Breast epithelium (tissue), 4 donors: Measurements from ENCODE around the gene A2ML1. TPM values are rescaled to one million over a fixed set of nuclear protein-coding genes. Genes with fewer than 3 reads are reported as not detected.
"Not testable (repeated sequence)": the region's sequence is repeated elsewhere in the genome, so short reads cannot be mapped to it uniquely, and the experiment has no call there.

Source experiments
- DNase-seq, 2 donors: peaks; one replicate each; pipeline ENCODE4 v3.0.0-alpha.2; 2019; ENCODE audit warnings: low spot score in 2 of 2
- H3K27ac ChIP-seq, 2 donors: fragments of 200-600 bp; sonication (generic) in 1 of 2; one replicate each; pipeline ENCODE4 v1.5.1; 2016 to 2019; ENCODE audit warnings: mild to moderate bottlenecking in 1 of 2
- H3K27me3 ChIP-seq, 2 donors: fragments of 200-600 bp; sonication (generic) in 1 of 2; one replicate each; pipeline versions ENCODE4 v1.5.1 to v1.6.0; 2017 to 2019; ENCODE audit warnings: control low read depth in 1 of 2, mild to moderate bottlenecking in 1 of 2
- H3K36me3 ChIP-seq: fragments of 200-600 bp; one replicate; pipeline ENCODE4 v1.5.1; 2019
- H3K4me1 ChIP-seq, 2 donors: fragments of 200-600 bp; sonication (generic); one replicate each; pipeline ENCODE4 v1.5.1; 2016 to 2019; ENCODE audit warnings: control low read depth in 1 of 2
- H3K4me3 ChIP-seq, 3 donors: fragments of 200-600 bp; sonication (generic); 1 replicate in 2 of 3; 2 replicates in 1 of 3; pipeline ENCODE4 v1.5.1; 2016 to 2019; ENCODE audit warnings: mild to moderate bottlenecking in 3 of 3, moderate library complexity in 2 of 3
- H3K9me3 ChIP-seq, 2 donors: fragments of 200-600 bp; sonication (generic) in 1 of 2; one replicate each; pipeline ENCODE4 v1.5.1; 2016 to 2019; ENCODE audit warnings: control low read depth in 1 of 2
- CTCF ChIP-seq, 3 donors: fragments of 450-650 bp; IDR thresholded peaks; one replicate each; pipeline ENCODE4 v1.5.1; 2016 to 2017; ENCODE audit warnings: antibody characterized with exemption in 3 of 3, mild to moderate bottlenecking in 3 of 3, moderate library complexity in 3 of 3
- POLR2A ChIP-seq: fragments of 450-650 bp; IDR thresholded peaks from one replicate; pipeline ENCODE4 v1.6.1; 2016; ENCODE audit warnings: antibody characterized with exemption, mild to moderate bottlenecking, moderate library complexity
- POLR2AphosphoS5 ChIP-seq, 3 donors: sonication (generic); formaldehyde crosslinking; IDR thresholded peaks; one replicate each; pipeline ENCODE4 v1.6.1; 2017; ENCODE audit warnings: antibody characterized with exemption in 3 of 3
- intact Hi-C: fragments of 100-400 bp; cut with DNase I; formaldehyde crosslinking; loops from one replicate; pipeline ENCODE4 v1.15.1; 2023; ENCODE audit warnings: low total_unique reads
- total RNA-seq, 3 donors: library from RNA; depleted of rRNA; stranded (reverse); fragments of >200 nt; gene quantifications; one replicate each; pipeline ENCODE4 v1.1.0, GENCODE V29; 2016

The A2ML1 gene
- total RNA-seq, 3 donors from 2014 or later: 0.33 to 1.2 TPM; not detected in 1

DNA sequence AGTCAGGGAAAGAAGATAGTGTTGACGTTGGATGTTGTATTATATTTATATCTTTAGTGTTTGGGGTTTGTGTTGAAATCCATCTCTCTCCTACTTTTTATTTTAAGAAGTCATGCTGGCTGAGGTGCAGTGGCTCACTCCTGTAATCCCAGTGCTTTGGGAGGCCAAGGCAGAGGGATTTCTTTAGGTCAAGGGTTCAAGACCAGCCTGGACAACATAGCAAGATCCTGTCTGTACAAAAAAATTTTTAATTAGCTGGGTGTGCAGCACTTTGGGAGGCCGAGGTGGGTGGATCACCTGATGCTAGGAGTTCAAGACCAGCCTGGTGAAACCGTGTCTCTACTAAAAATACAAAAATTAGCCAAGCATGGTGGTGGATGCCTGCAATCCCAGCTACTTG lies 23.9 kb downstream of the A2ML1 start:
- TF ChIP-seq CTCF (IDR thresholded peaks at IDR 0.05) (no peak), POLR2AphosphoS5 (IDR thresholded peaks at IDR 0.05) (no peak)
- Histone ChIP-seq H3K9me3 (no peaks in the 10 kb centered on the region), H3K36me3 (no peaks in the 10 kb centered on the region), H3K4me3 (no peak overlapping the region), H3K27me3 (no peaks in the 10 kb centered on the region), H3K27ac (no peak overlapping the region), H3K4me1 (no peaks in the 10 kb centered on the region)
- intact Hi-C loops: loop anchor here (2.0 kb wide), 1 partner anchor 16 kb away; no protein-coding TSS in a partner anchor
- no peak for DNase-seq

DNA sequence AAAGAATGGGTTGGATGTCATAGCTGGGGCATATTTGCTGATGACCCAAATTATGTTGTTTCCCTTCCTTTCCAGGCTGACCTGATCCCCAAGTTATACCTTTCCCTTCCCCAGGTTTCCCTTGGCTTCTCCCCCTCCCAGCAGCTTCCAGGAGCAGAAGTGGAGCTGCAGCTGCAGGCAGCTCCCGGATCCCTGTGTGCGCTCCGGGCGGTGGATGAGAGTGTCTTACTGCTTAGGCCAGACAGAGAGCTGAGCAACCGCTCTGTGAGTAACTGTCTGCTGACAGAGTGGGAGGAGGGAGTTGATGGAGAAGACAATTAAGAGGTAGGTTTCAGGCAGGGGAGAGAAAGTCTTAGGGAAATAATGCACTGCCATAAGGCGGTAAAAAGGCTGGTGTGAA lies 25.0 kb downstream of the A2ML1 start:
- no peak overlapping the region for H3K4me3 ChIP-seq
- TF ChIP-seq POLR2AphosphoS5 (IDR thresholded peaks at IDR 0.05) (no peak), POLR2A (no peak), CTCF (IDR thresholded peaks at IDR 0.05) (no peak)
- DNase-seq: no peak
- no peaks in the 10 kb centered on the region for H3K9me3 ChIP-seq
- no peaks in the 10 kb centered on the region for H3K36me3 ChIP-seq
- intact Hi-C loops: loop anchor here (2.0 kb wide), 1 partner anchor 15 kb away; no protein-coding TSS in a partner anchor
- H3K27me3 ChIP-seq: no peaks in the 10 kb centered on the region
- H3K27ac ChIP-seq: no peak overlapping the region
- no peaks in the 10 kb centered on the region for H3K4me1 ChIP-seq

DNA sequence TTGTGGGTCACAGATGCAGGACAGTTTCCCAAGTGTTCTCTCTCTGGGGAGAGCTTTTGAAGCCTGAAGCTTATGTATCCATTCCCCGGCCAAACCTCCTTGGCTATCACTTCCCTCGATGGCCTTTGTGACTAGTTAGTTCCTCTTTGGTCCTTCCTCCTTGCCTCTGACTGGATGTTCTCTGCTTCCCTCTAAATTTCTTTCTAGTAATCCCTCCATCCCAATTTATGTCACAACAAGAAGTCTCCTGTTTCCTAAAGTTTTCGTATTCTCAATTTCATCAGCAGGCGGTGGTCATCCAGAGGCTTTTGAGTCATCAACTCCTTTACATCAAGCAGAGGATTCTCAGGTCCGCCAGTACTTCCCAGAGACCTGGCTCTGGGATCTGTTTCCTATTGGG lies 27.5 kb downstream of the A2ML1 start:
- H3K36me3 ChIP-seq: no peaks in the 10 kb centered on the region
- H3K4me1 ChIP-seq: no peaks in the 10 kb centered on the region
- no peak overlapping the region for H3K27ac ChIP-seq
- H3K4me3 ChIP-seq: no peak overlapping the region
- no peaks in the 10 kb centered on the region for H3K9me3 ChIP-seq
- no peak for TF ChIP-seq POLR2AphosphoS5 (IDR thresholded peaks at IDR 0.05)
- no peak for TF ChIP-seq POLR2A
- no peak for TF ChIP-seq CTCF (IDR thresholded peaks at IDR 0.05)
- H3K27me3 ChIP-seq: no peaks in the 10 kb centered on the region
- intact Hi-C loops: no loop called here
- no peak for DNase-seq

GRCh38 chr12:8852119-8852518 lies 29.7 kb downstream of the A2ML1 start:
- Histone ChIP-seq H3K4me1 (no peaks in the 10 kb centered on the region), H3K4me3 (no peak overlapping the region), H3K27me3 (no peaks in the 10 kb centered on the region), H3K9me3 (no peaks in the 10 kb centered on the region), H3K36me3 (no peaks in the 10 kb centered on the region), H3K27ac (no peak overlapping the region)
- intact Hi-C loops: no loop called here
- TF ChIP-seq POLR2AphosphoS5 (IDR thresholded peaks at IDR 0.05) (no peak), CTCF (IDR thresholded peaks at IDR 0.05) (no peak), POLR2A (no peak)
- DNase-seq: no peak

DNA sequence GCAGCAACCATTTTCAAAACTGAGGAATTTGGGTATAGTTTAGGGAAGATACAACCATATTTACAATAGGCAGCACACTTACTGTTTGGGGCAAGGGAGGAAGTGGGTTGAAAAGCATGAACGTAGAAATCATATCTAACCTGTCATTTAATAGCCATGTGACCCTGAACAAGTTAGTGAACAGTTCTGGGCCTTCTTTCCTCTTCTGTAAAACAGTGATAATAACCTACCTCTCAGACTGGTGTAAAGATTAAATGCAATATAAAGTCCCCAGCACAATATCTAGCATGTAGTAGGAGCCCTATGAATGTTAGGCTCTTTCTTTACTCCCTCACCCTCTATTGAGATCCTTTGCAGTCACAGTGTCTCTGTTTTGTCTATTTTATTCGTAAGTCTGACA lies 33.5 kb downstream of the A2ML1 start:
- Histone ChIP-seq H3K36me3 (no peaks in the 10 kb centered on the region), H3K4me3 (no peak overlapping the region), H3K4me1 (no peaks in the 10 kb centered on the region), H3K27ac (no peak overlapping the region), H3K27me3 (no peaks in the 10 kb centered on the region), H3K9me3 (no peaks in the 10 kb centered on the region)
- TF ChIP-seq POLR2A: no peak
- no peak for TF ChIP-seq POLR2AphosphoS5 (IDR thresholded peaks at IDR 0.05)
- TF ChIP-seq CTCF (IDR thresholded peaks at IDR 0.05): no peak
- intact Hi-C loops: no loop called here
- no peak for DNase-seq

- H3K9me3 ChIP-seq, H3K4me1 ChIP-seq, H3K27me3 ChIP-seq, H3K27ac ChIP-seq, DNase-seq, intact Hi-C loops, H3K36me3 ChIP-seq, H3K4me3 ChIP-seq: not testable (repeated sequence)
These were observed 37.0 kb downstream of the A2ML1 start for GRCh38 chr12:8859448-8859847.
